ENCODE results near the gene LCN10.

Gene LCN10

GRCh38 chr9:136698635-136699246, 44.0 kb downstream of the LCN10 start:
- H3K27ac Mint-ChIP-seq = no peak overlapping the region
- peaks cover 64% of the 10 kb centered on the region for H3K27me3 Mint-ChIP-seq
- peaks cover 40% of the 10 kb centered on the region for H3K4me1 Mint-ChIP-seq
- H3K4me3 Mint-ChIP-seq = no peak overlapping the region
- no peaks in the 10 kb centered on the region for H3K36me3 Mint-ChIP-seq
- ATAC-seq = no peak
- H3K9me3 Mint-ChIP-seq = no peaks in the 10 kb centered on the region

DNA sequence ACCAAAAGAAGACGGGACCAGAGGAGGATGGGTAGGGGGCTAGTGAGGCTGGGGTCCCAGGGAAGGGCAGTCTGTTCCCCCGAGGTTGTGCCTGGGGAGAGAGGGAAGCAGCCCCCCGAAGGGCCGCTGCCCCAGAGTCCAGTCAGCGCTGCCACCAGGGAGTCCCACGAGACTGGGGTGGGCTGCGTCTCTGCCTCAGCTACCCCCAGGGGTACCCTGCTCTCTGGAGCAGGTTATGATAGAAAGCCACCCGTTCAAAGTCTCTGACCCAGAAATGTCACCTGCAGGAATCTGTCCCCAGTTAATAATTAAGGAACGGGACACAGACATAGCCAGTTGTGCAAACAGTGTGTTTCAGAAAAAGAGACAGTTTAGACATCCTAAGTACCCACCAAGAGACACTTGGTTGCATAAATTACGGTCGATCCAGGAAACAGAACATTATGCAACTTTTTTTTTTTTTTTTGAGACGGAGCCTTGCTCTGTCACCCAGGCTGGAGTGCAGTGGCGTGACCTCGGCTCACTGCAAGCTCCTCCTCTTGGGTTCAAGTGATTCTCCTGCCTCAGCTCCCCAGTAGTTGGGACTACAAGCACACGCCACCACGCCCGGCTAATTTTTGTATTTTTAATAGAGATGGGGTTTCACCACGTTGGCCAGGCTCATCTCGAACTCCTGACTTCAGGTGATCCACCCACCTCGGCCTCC, 44.8 kb downstream of the LCN10 start:
- Mint-ChIP-seq H3K4me1 (peaks cover 34% of the 10 kb centered on the region), H3K27me3 (peaks cover 72% of the 10 kb centered on the region), H3K4me3 (no peak overlapping the region), H3K27ac (no peak overlapping the region), H3K36me3 (no peaks in the 10 kb centered on the region), H3K9me3 (no peaks in the 10 kb centered on the region)
- ATAC-seq = no peak

DNA sequence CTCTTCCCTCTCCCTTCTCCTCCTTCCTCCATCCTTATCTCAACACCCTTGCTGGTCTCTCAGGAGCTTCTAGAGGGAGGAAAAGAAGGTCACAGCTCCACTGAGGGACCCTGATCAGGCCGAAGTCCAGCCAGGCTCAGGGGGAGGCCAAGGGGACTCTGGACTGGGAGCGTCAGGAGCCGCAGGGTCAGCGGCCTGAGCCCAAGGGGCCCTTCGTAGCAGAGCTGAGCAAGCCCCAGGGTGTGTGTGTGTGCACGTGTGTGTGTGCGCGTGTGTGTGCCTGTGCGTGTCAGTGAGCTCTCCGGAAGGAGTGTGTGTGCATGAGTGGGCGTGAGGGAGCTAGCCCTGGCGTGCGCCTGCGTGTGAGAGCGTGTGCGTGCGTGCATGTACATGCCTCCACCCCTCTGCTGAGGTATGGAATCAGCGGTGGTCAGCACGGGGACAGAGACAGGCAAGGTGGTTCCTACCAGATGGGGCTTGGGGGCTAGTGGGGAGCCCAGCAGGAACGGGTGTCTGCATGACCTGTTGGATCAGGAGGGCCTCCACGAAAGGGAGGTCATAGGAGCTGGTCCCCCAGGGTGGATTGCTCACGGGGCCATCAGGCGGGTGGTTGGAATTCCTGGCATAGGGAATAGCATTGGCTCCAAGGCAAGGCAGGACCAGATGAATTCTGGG, 45.5 kb downstream of the LCN10 start:
- Mint-ChIP-seq H3K27ac (no peak overlapping the region), H3K9me3 (no peaks in the 10 kb centered on the region), H3K27me3 (peaks cover 75% of the 10 kb centered on the region), H3K4me3 (no peak overlapping the region), H3K4me1 (peaks cover 32% of the 10 kb centered on the region), H3K36me3 (no peaks in the 10 kb centered on the region)
- no peak for ATAC-seq

DNA sequence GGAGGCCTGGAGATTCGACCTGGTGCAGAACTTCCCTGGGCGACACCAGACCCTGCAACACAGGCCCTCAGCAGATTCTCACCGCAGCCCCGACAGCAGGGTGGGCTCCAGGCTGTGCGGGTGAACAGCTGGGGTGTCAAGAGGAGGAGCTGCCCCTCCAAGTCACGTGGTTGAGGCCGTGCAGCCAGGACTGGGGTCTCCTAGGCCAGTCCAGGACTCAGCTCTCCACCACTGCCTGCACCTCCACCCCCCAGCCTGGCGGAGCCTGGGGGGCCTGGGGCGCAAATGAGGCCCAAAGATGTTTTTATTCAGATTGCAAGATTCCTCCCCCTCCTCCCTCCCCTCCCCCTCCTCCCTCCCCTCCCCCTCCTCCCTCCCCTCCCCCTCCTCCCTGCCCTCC, 46.2 kb downstream of the LCN10 start:
- H3K9me3 Mint-ChIP-seq = no peaks in the 10 kb centered on the region
- peaks cover 25% of the 10 kb centered on the region for H3K4me1 Mint-ChIP-seq
- no peak overlapping the region for H3K27ac Mint-ChIP-seq
- H3K36me3 Mint-ChIP-seq = no peaks in the 10 kb centered on the region
- peaks cover 70% of the 10 kb centered on the region for H3K27me3 Mint-ChIP-seq
- ATAC-seq = no peak
- H3K4me3 Mint-ChIP-seq = no peak overlapping the region

GRCh38 chr9:136695955-136696354, 46.8 kb downstream of the LCN10 start:
- Mint-ChIP-seq H3K4me1 (peaks cover 20% of the 10 kb centered on the region), H3K27ac (no peak overlapping the region), H3K27me3 (peaks cover 73% of the 10 kb centered on the region), H3K9me3 (no peaks in the 10 kb centered on the region), H3K36me3 (no peaks in the 10 kb centered on the region), H3K4me3 (no peak overlapping the region)
- ATAC-seq = no peak

DNA sequence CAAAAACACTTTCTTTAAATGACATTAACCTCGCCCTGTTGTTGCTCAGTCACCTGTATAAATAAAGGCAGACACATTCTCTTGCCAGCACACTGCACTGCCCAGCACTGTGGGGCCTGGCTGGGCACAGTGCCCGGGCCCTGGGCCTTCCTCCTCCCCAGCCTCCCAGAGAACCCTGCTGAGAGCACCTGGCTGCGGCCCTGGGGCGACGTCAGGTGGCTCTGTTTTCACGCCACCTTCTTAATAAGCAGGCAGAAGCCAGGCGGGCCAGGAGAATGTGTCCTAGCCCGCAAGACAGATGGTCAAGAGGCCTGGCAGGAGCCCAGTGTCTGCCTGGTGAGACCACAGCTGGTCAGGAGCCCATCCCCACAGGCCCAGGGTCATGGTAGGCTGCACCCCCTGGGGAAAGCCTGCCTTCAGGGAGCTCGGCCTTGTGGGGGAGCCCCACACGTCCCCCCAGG, 47.3 kb downstream of the LCN10 start:
- no peaks in the 10 kb centered on the region for H3K36me3 Mint-ChIP-seq
- no peak for ATAC-seq
- peaks cover 15% of the 10 kb centered on the region for H3K4me1 Mint-ChIP-seq
- H3K9me3 Mint-ChIP-seq = no peaks in the 10 kb centered on the region
- H3K4me3 Mint-ChIP-seq = no peak overlapping the region
- no peak overlapping the region for H3K27ac Mint-ChIP-seq
- H3K27me3 Mint-ChIP-seq = peaks cover 77% of the 10 kb centered on the region

DNA sequence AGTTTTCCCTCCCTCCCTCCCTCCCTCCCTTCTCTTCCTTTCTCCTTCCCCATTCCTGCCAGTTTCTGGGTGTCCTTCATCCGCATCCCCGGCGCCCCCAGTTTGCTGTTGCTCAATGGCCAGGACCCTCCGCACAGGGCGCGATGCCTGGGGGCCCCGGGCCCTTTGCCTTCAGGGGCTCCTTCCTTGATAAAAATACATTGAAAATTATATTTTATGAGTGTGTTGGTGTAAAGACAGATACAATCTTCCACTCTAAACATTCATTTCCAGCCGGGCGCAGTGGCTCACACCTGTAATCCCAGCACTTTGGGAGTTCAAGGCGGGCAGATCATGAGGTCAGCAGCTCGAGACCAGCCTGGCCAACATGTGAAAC, 47.9 kb downstream of the LCN10 start:
- H3K36me3 Mint-ChIP-seq = no peaks in the 10 kb centered on the region
- no peak for ATAC-seq
- H3K4me3 Mint-ChIP-seq = no peak overlapping the region
- H3K27ac Mint-ChIP-seq = no peak overlapping the region
- peaks cover 77% of the 10 kb centered on the region for H3K27me3 Mint-ChIP-seq
- no peaks in the 10 kb centered on the region for H3K9me3 Mint-ChIP-seq
- peaks cover 9% of the 10 kb centered on the region for H3K4me1 Mint-ChIP-seq

GRCh38 chr9:136694163-136694871, 48.4 kb downstream of the LCN10 start:
- ATAC-seq = peak; percentile 44
- Mint-ChIP-seq H3K27me3 (peaks cover 80% of the 10 kb centered on the region), H3K4me3 (no peak overlapping the region), H3K4me1 (peaks cover 9% of the 10 kb centered on the region), H3K27ac (no peak overlapping the region), H3K36me3 (no peaks in the 10 kb centered on the region), H3K9me3 (no peaks in the 10 kb centered on the region)

GRCh38 chr9:136693490-136694162, 49.1 kb downstream of the LCN10 start:
- Mint-ChIP-seq H3K27me3 (peaks cover 75% of the 10 kb centered on the region), H3K36me3 (no peaks in the 10 kb centered on the region), H3K9me3 (no peaks in the 10 kb centered on the region), H3K4me3 (no peak overlapping the region), H3K27ac (no peak overlapping the region), H3K4me1 (peaks cover 9% of the 10 kb centered on the region)
- ATAC-seq = no peak

GRCh38 chr9:136693135-136693489, 49.6 kb downstream of the LCN10 start:
- Mint-ChIP-seq H3K4me1 (peaks cover 13% of the 10 kb centered on the region), H3K27me3 (peaks cover 70% of the 10 kb centered on the region), H3K4me3 (no peak overlapping the region), H3K9me3 (no peaks in the 10 kb centered on the region), H3K27ac (no peak overlapping the region), H3K36me3 (no peaks in the 10 kb centered on the region)
- ATAC-seq = no peak

GRCh38 chr9:136692185-136693134, 50.3 kb downstream of the LCN10 start:
- peaks cover 63% of the 10 kb centered on the region for H3K27me3 Mint-ChIP-seq
- no peak for ATAC-seq
- no peak overlapping the region for H3K27ac Mint-ChIP-seq
- no peaks in the 10 kb centered on the region for H3K9me3 Mint-ChIP-seq
- peaks cover 12% of the 10 kb centered on the region for H3K4me1 Mint-ChIP-seq
- no peak overlapping the region for H3K4me3 Mint-ChIP-seq
- no peaks in the 10 kb centered on the region for H3K36me3 Mint-ChIP-seq

- no peak for ATAC-seq
- peaks cover 7% of the 10 kb centered on the region for H3K4me1 Mint-ChIP-seq
- no peak overlapping the region for H3K4me3 Mint-ChIP-seq
- H3K27me3 Mint-ChIP-seq = peaks cover 54% of the 10 kb centered on the region
- no peak overlapping the region for H3K27ac Mint-ChIP-seq
- no peaks in the 10 kb centered on the region for H3K36me3 Mint-ChIP-seq
- no peaks in the 10 kb centered on the region for H3K9me3 Mint-ChIP-seq
Measured at GRCh38 chr9:136691316-136692184, 51.2 kb downstream of the LCN10 start.

DNA sequence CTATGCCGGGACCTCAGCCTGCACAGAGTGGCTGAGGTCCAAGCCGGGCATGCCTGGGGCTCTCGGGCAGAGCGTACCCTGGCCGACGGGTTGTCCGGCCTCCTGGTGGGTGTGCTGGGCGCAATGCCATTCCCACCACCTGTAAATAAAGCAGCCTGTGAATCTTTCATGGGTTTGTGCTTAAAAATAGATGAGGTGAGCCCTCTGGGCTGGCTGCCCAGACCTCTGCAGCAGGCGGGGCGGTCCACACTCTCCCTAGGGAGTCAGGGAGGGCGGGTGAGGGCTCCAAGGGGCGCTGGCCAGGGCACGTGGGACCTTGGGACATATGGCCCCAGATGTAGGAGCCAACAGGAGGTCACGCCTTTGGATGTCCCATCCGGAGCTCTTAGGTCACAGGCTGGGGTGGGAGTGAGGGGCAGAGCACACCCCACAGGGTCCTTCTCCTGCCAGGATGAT, 51.9 kb downstream of the LCN10 start:
- Mint-ChIP-seq H3K27me3 (peaks cover 47% of the 10 kb centered on the region), H3K36me3 (no peaks in the 10 kb centered on the region), H3K4me1 (peaks cover 12% of the 10 kb centered on the region), H3K9me3 (no peaks in the 10 kb centered on the region), H3K27ac (no peak overlapping the region), H3K4me3 (no peak overlapping the region)
- no peak for ATAC-seq

Data from stimulated activated memory B cell treated with anti-CD40 and anti-IgM and Interleukin-4, amounts not matched to agents 10 μg/mL and 1 μg/mL and 100 μg/mL, for 72 hours (primary cell).